ENCODE measurements around the gene MTMR12. TPM values are rescaled to one million over a fixed set of nuclear protein-coding genes. Genes with fewer than 3 reads are reported as not detected.

MTMR12 gene
- total and polyA plus RNA-seq, 2 of the 13 experiments (the other 11 are each of a cell fraction or from before 2014, with no cell fraction given): 23.4 to 36.6 TPM

DNA sequence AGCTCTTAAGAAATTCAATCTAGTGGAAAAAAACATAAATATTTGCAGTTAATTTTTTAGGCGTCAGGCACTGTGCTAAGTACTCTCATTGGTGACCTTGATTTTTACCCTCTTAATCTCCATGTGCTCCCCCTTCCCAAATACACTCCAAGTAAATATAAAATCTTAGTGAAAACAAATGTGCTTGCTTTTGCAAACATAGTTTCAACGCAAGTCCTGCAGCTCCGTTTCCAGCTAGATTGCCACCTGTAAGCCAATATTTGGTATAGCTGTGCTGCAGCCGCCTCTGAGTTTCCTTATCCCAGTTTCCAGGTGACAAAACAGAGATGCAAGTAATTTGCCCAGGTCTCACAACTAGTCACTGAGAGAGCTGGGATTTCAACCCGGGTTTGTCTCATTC lies 1.9 kb upstream of the MTMR12 start (continued):
- TF ChIP-seq TBX3 (IDR thresholded peaks at IDR 0.05; ENCODE audit: borderline replicate concordance): no peak
- TF ChIP-seq ZNF747 (CRISPR knock-in tag; IDR thresholded peaks at IDR 0.05; ENCODE audit: borderline replicate concordance): no peak
- peak in 1 of 2 experiments; percentile 85; a peak in 2 of 4 replicates for TF ChIP-seq EP300 (IDR thresholded peaks at IDR 0.05; ENCODE audit: low read depth in 2 of 2, low read length in 2 of 2)
- no peak for TF ChIP-seq EP300 (CRISPR knock-in tag; IDR thresholded peaks at IDR 0.05; ENCODE audit: borderline replicate concordance)
- TF ChIP-seq ZSCAN9 (CRISPR knock-in tag; IDR thresholded peaks at IDR 0.05; ENCODE audit: borderline replicate concordance): no peak
- TF ChIP-seq ZBTB3 (CRISPR knock-in tag; IDR thresholded peaks at IDR 0.05; ENCODE audit: borderline replicate concordance, low read depth): no peak
- 0 out of 2 replicates have a peak, but pooled peaks have one; percentile 25 for TF ChIP-seq RFXAP (CRISPR knock-in tag; IDR thresholded peaks at IDR 0.05; ENCODE audit: borderline replicate concordance)
- no peak for TF ChIP-seq ZNF782 (CRISPR knock-in tag; IDR thresholded peaks at IDR 0.05; ENCODE audit: borderline replicate concordance)
- peak; percentile 39; the same call in 1 of the 2 replicates for TF ChIP-seq SIX1 (CRISPR knock-in tag; IDR thresholded peaks at IDR 0.05; ENCODE audit: borderline replicate concordance)
- TF ChIP-seq, protein P1, sequence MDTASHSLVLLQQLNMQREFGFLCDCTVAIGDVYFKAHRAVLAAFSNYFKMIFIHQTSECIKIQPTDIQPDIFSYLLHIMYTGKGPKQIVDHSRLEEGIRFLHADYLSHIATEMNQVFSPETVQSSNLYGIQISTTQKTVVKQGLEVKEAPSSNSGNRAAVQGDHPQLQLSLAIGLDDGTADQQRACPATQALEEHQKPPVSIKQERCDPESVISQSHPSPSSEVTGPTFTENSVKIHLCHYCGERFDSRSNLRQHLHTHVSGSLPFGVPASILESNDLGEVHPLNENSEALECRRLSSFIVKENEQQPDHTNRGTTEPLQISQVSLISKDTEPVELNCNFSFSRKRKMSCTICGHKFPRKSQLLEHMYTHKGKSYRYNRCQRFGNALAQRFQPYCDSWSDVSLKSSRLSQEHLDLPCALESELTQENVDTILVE (CRISPR knock-in tag; IDR thresholded peaks at IDR 0.05): 0 out of 2 replicates have a peak, but pooled peaks have one; percentile 14
- TF ChIP-seq TOPORS (CRISPR knock-in tag; IDR thresholded peaks at IDR 0.05): no peak
- TF ChIP-seq ZBTB1 (CRISPR knock-in tag; IDR thresholded peaks at IDR 0.05; ENCODE audit: borderline replicate concordance): no peak
- no peak for TF ChIP-seq RNF2 (conservative IDR thresholded peaks at IDR 0.05; ENCODE audit: low read depth)
- no peak for TF ChIP-seq MBD4 (IDR thresholded peaks at IDR 0.05; ENCODE audit: borderline replicate concordance, low read length)
- peak; percentile 31 for TF ChIP-seq TBX2 (CRISPR knock-in tag; IDR thresholded peaks at IDR 0.05; ENCODE audit: borderline replicate concordance)
- no peak for TF ChIP-seq ZNF550 (CRISPR knock-in tag; IDR thresholded peaks at IDR 0.05; ENCODE audit: borderline replicate concordance)
- TF ChIP-seq ZNF317 (CRISPR knock-in tag; IDR thresholded peaks at IDR 0.05): peak; percentile 62
- 0 out of 2 replicates have a peak, but pooled peaks have one; percentile 41 for TF ChIP-seq MXD4 (CRISPR knock-in tag; IDR thresholded peaks at IDR 0.05)
- peak; percentile 56; the same call in 1 of the 2 replicates for TF ChIP-seq SOX5 (CRISPR knock-in tag; IDR thresholded peaks at IDR 0.05; ENCODE audit: borderline replicate concordance)
- peak; percentile 65; the same call in 1 of the 2 replicates for TF ChIP-seq FOXA3 (CRISPR knock-in tag; IDR thresholded peaks at IDR 0.05)
- peak; percentile 39; the same call in 1 of the 2 replicates for TF ChIP-seq MIER3 (CRISPR knock-in tag; IDR thresholded peaks at IDR 0.05; ENCODE audit: borderline replicate concordance)
- TF ChIP-seq ZNF124 (CRISPR knock-in tag; IDR thresholded peaks at IDR 0.05): 0 out of 2 replicates have a peak, but pooled peaks have one; percentile 17
- TF ChIP-seq XRCC5 (optimal IDR thresholded peaks at IDR 0.05; ENCODE audit: low read length): no peak
- TF ChIP-seq RORA (CRISPR knock-in tag; IDR thresholded peaks at IDR 0.05): no peak
- TF ChIP-seq RXRB (CRISPR knock-in tag; IDR thresholded peaks at IDR 0.05; ENCODE audit: borderline replicate concordance): peak; percentile 35; the same call in 1 of the 2 replicates
- no peak for TF ChIP-seq ZFP90 (CRISPR knock-in tag; IDR thresholded peaks at IDR 0.05; ENCODE audit: borderline replicate concordance)
- TF ChIP-seq, protein P2, sequence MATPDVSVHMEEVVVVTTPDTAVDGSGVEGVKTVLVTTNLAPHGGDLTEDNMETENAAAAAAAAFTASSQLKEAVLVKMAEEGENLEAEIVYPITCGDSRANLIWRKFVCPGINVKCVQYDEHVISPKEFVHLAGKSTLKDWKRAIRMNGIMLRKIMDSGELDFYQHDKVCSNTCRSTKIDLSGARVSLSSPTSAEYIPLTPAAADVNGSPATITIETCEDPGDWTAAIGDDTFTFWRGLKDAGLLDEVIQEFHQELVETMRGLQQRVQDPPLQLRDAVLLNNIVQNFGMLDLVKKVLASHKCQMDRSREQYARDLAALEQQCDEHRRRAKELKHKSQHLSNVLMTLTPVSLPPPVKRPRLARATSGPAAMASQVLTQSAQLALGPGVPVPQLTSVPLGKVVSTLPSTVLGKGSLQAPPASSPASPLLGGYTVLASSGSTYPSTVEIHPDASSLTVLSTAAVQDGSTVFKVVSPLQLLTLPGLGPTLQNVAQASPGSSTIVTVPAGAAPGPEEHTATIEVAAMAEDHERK (CRISPR knock-in tag; IDR thresholded peaks at IDR 0.05; ENCODE audit: low read depth): no peak
- TF ChIP-seq ATM (IDR thresholded peaks at IDR 0.05; ENCODE audit: borderline replicate concordance): no peak
- TF ChIP-seq, protein P3, sequence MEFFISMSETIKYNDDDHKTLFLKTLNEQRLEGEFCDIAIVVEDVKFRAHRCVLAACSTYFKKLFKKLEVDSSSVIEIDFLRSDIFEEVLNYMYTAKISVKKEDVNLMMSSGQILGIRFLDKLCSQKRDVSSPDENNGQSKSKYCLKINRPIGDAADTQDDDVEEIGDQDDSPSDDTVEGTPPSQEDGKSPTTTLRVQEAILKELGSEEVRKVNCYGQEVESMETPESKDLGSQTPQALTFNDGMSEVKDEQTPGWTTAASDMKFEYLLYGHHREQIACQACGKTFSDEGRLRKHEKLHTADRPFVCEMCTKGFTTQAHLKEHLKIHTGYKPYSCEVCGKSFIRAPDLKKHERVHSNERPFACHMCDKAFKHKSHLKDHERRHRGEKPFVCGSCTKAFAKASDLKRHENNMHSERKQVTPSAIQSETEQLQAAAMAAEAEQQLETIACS (CRISPR knock-in tag; IDR thresholded peaks at IDR 0.05): no peak
- peak; percentile 38; the same call in 1 of the 2 replicates for TF ChIP-seq SALL1 (CRISPR knock-in tag; IDR thresholded peaks at IDR 0.05)

All from HepG2 (cell line).